Measurements from ENCODE around the gene SELENOS.

SELENOS gene

DNA sequence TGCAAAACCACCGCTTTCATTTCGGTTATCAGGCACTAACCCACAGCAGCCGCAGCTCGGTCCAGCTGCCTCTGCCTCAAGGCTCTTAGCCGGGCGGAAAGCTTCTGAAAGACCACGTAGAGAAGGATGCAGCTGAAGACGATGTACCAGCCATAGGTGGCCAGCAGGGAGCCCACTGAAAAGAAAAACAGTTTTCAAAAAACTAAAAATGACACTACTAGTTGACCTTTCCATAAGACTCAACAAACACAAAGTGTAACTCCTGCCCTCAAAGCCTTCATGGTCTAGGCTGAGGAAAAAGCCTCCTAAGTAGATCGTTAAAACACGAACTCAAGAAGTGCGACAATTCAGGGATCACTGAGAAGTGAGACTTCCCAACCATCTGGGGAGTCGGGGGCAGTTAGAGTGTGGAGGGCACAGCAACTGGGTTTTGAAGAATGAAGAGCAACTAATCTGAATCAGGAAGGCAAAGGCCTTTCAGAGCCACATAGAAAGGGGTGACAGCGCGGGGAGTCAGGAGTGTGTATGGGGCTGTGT lies 716 bp downstream of the SELENOS start:
- no peak for DNase-seq (ENCODE audit: low read depth)

DNA sequence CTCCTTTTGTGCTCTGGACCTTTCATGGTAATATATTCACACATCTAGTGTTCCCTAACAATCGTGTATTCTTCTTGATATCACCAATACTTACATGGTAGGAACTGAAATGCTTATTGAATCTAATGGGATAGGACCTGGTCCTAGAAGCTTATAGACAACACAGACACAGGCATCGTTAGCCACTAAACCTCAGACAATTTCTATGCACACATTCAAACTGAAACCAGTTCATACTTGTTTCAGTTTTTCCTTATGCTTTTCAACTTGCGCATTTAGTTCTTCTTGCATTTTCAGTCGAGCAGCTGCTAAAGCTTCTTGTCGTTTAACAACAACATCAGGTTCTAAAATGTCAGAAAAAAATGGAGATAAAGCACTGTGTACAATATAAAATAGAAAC lies 2.3 kb downstream of the SELENOS start:
- DNase-seq (ENCODE audit: low read depth) = no peak

DNA sequence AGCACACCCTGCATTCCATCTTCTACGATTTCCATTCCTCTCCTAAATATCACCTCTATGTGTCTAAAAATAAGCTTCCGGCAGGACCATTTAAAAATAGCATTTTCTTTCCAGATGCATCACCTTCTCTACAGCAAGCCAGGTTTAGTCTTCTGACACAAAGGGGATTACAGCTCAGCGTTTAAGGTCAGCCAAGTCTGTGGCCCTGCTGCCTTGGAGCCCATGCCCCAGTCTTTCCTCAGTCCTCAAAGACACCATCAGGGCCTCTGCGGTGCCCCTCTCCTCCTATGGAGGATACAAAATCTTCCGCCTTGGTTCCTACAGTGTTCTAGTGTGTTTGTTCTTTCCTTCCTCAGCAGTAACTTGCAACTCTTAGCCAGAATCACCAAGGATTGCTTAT lies 3.8 kb downstream of the SELENOS start:
- DNase-seq (ENCODE audit: low read depth) = no peak

DNA sequence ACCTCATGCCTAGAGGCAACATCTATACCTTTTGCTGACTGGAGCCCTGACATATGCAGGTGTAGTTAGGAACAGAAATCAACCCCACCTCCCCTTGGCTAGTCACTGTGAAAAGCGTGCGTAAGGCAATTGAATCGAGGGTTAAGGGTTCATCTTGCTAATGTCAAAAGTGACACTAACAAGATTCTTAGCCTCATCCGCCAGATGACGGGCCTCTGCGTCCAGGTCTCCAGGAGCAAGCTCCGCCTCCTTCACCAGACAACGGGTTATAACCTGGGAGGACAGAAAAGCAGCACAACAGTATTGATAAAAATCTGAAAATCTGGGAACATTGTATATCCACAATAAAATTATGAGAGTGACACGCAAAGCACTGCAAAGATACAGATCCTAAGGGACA lies 4.7 kb downstream of the SELENOS start:
- no peak for DNase-seq (ENCODE audit: low read depth)

DNA sequence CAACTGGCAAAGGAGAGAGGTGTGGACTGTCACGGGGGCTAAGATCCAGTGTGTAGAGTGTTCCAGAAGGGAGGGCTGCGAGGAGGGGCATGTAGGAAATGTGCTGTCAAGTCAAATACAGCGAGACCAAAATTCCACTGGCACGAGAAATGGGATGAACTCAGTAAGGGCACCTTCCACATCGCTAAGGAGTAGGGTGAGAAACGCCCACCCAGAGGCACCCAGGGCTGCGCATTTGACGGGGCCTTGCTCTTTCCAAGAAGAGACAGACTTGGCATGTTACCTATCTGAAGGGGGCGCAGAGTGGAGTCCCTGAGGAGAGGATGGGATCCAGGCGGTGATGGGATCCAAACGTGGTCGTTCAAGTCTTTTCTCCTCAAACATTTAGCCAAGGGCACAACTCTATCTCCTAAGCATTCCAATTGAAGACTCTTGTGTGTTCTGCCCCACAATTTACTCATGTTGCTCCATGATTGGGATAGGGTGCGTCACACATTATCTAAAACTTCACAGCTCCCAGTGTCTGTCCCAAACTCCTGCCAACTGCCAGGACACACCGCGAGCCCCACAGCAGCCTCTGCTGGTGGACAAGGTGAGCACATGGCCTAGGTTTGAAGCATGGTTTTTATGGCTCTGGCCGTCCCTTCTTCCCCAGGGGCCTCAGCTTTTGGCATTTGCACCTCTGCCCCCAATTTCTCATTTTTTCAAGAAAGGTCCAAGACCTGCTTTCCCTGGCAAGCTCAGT lies 7.6 kb downstream of the SELENOS start:
- no peak for DNase-seq (ENCODE audit: low read depth)

DNA sequence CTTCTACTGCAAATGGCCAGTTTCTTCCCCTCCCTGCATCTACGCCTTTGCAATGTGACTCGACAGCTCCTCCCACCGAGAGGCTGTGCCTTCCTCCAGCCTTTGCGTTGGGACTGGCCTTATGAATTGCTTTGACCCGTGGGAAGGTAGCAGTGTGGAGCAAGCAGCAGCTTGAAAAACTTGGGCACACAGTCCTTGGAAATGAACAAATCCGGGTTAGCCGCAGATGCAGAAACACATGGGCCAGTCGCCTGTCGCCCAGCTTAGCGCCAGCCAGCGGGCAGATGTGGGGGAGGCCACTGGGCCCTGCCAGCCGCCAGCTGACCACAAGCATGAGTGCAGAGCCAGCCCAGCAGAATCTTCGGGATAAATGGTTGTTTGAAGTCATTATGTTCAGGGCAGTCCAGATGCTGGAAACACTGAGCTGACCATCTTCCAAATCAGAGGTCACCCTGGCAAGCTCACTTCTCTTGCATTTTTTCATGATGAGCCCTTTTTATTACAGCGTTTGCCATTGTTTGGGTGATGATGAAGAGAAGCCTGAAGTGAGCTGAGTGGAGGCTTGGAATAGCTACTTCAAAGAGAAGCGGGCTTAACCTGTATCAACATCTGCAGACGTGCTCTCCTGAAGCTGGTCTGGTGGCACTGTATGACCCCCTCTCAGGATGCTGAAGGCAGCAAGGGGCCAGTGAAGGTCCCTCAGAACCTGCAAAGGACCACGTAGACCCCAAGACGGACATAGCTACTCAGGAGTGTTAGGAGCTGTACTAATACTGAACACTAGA lies 9.8 kb downstream of the SELENOS start:
- no peak for DNase-seq (ENCODE audit: low read depth)

DNA sequence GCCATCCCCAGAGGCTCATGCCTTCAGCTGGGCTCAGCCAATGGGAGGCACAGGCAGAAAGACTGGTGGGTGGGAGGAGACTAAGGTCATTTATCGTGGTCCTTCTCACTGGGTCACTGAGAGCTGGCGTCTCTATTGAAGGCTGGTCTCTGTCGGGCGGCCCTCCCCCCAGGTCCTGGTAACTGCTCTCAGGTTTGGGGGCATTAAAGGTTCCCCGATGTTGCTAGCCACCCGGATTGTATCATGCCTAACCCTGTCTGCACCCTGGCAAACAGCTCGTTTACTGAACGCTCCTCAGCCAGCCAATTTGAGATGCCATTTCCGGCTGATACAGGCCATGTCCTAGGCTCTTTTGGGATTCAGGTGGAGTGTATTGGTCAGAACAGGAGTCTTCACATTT lies 10.5 kb downstream of the SELENOS start:
- DNase-seq (ENCODE audit: low read depth) = no peak

DNA sequence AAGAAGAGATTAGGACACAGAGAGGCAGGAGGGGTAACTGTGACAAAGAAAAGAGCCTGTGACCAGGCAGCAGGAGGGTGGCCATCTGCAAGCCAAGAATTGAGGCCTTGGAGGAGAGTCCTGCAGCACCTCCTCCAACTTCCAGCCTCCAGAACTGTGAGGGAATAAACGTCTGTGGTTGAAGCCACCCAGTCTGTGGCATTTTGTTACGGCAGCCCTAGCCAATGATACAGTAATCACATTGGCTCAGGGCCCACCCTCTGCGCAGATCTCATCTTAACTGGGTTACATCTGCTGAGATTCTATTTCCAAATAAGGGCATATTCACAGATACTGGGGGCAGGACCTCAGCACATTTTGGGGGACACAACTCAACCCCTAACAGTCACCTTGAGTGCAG lies 11.3 kb downstream of the SELENOS start:
- no peak for DNase-seq (ENCODE audit: low read depth)

DNA sequence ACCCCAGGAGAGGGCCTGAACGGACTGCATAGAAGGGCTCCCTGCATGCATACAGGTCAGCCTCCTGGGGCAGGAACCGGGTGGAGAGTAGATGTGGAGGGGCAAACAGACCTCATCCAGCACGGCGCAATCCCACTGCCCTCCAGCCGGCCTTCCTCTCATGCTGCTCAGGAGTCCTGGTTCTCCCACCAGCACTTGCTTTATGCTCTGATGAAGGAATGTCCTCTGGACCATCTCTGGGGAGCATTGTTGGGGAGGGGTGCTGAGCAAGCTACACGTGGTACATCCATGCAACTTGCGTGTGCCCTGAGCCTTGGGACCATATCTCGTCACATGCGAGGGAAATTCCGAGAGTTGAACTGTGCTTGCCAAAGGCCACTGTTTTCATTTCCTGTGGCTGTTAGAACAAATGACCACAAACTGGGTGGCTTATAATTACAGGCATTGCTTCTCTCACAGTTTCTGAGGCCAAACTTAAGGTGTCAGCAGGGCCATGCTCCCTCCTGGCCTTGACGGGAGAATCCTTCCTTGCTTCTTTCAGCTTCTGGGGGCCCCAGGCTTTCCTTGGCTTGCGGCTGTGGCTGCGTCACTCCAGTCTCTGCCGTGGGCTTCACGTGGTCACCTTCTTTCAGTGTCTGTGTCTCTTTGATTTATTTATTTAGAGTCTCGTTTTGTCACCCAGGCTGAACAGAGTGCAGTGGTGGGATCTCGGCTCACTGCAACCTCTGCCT lies 12.2 kb downstream of the SELENOS start:
- DNase-seq (ENCODE audit: low read depth) = no peak

DNA sequence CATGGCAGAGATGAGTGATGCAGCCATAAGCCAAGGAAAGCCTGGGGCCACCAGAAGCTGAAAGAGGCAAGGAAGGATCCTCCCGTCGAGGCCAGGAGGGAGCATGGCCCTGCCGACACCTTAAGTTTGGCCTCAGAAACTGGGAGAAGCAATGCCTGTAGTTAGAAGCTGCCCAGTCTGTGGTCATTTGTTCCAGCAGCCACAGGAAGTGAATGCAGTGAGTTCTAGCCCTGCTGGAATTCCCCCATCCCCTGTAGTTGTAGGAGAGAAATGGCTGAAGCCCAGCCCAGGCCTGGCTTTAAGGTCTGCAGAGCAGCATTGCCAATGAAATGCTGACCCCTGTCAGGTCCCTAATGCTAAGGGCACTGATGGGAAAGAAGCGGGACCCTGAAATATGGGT lies 13.3 kb downstream of the SELENOS start:
- no peak for DNase-seq (ENCODE audit: low read depth)

DNA sequence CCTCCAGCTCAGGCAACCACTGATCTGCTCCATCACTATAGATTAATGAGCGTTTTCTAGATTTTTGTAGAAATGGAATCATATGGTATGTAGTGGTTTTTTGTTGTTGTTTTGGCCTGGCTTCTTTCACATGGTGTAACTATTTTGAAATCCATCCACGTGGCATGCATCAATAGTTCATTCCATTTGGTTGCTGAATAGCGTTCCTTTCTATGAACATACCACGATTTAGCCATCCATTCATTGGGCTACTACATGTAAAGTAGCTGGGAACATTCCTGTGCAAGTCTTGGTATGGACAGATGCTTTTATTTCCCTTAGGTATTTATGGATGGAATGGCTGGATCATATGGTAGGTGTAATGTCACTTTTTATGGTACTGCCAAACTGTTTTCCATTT lies 14.7 kb downstream of the SELENOS start:
- DNase-seq (ENCODE audit: low read depth) = no peak

DNA sequence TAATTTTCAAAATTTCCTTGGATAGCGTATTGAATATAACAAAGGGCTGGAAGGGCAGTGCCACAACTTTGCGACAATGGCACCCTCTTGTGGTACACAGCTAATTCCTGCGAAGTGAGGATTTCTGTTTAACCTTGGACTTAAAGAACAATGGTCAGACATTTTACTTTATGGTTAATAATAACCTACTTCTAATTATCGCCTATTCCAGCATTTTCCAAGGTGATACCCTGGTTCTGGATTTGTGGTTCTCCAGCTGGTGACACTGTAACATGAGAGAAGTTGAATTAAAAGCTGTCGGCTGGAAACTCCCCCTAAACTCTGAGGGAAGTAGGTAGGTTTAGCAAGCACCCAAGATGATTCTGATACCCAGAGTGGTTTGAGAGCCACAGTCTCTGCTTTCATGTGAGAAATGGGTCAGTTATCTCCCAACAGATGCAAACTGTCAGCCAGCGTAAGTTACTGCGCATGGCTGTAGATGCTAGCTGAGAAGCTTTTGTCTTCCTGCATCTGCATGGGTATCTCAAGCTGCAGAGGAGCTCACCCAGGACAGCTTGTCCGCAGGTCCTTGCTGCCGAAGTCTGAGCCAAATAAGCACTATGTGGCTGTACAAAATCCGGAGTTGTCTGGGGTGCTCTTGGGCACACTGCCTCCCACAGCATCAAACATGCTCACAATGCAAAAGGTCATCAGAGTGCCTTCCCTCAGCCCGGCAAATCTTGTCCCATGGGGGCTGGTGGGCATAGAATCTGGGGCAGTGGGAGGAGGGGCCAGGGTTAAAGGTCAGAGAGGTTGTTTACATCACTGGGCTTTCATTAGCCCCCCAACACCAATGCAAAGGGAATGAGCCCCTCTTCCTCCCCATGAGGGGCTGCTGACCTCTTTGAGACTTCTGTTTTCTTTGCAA lies 18.8 kb downstream of the SELENOS start:
- no peak for DNase-seq (ENCODE audit: low read depth)

DNA sequence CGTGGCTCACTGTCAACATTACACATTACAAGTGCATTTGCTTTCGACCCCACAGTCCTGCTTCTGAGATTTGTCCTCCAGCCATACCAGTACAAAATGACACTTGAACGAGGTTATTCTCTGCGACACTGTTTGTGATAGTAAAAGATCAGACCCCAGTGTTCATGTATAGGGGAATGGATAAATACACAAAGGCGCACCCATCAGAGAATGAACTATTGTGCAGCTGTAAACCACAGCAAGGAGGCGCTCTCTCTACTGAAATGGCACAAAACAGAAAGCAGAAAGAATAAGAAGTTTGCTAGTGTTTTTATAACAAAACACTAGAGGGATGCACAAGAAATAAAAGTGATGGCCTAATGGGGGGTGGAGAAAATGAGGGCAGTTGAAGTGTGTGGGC lies 20.5 kb downstream of the SELENOS start:
- DNase-seq (ENCODE audit: low read depth) = no peak

DNA sequence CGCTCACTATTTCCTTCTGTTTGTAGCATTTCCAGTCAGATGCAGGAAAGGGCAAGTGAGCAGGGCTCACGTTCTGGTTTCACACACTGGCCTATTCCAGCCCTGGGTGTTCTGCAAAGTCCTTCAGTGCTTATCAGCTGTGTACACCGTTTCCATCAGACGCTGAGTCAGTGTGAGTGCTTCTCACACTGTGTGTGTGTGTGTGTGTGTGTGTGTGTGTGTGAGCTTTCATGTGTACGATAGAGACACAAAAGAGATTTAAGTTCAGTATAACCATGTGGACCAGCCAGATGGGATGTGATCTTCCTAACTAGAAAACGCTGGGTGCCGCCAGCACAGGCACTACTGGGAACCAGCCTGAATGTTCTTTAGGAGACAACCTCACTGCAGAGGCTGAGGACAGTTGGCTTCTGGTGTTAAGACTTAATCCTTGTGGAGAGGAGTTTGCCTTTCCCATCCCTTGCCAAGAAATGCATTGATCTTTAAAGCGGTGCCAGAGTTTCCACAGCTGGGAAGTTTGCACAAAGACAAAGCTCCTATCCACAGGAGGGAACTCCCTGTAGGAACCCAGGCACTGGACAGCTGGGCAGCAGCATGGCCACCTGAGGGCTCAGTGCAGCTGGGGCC lies 21.6 kb downstream of the SELENOS start:
- DNase-seq (ENCODE audit: low read depth) = no peak

DNA sequence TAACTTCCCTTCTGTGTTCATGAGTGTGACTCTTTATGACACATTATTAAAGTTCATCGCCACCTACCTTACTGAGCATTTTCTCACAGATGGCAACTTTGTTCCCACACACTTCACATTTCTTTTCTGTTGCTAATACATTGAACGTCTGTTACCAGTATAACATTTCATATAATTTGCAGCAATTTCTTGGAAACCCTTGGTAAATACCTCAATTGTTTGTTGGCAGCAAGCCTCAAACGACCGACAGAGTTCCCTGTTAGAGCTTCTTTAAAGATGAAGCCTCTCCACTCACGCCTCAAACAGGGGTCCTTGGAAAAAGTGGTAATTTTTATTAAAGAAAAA lies 22.3 kb downstream of the SELENOS start:
- no peak for DNase-seq (ENCODE audit: low read depth)

DNA sequence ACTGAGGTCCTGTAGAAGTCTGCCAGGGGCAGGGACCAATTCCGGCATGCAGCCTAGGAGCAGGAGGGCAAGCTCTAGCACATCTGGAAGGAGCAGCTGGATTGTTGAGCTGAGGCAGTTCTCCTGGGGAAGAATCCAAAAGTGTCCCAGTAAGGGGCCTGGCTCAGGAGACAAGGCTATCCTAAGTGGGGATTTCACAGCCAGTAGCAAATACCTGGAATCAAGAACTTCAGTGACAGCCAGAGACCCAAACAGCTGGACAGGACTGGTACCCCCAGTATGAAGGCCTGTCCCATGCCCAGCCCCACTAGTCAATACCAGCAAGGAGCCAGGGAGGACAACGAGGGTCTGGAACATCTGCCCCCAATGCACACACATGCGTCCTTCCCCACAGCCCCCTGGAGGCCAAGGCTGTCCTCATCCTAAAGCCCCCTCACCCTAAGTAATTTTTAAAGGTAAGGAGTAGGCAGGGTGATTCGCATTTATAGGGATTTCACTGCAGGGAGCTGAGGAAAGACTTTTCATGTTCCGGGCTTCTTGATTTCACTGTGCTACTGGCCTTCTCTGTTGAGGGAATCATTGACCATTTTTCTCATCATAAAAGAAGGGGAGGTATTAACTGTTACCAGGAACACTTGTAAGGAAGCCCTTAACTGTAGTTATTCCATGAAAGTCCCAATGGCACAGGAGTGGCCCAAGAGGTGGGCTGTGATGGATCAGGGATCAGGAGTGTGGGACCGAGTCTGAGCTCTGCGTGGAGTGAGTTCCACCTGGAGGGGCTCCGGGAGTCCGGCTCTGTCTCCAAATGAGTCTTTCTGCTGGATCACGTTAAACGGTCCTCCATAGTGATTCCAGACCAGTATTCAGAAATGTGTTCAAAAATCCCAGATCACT lies 22.9 kb downstream of the SELENOS start:
- DNase-seq (ENCODE audit: low read depth) = no peak

DNA sequence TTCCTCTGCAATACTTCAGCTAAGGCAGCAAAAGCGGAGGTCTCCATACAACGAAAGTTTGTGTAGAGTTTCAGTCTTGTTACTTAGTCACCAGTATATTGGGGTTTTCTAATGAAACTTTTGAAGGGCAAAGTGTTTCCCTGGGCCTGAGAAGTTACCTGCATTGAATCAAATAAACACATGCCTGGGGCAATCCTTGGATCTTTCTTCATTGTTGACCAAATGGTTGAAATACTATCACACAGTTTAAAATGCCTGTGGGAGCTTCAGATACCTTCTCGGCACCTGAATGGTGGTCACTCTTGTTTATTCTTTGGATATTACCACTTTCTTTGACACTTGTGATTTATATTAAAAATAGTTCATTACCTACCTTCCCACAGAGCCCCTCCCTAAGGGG lies 24.4 kb downstream of the SELENOS start:
- DNase-seq (ENCODE audit: low read depth) = no peak

DNA sequence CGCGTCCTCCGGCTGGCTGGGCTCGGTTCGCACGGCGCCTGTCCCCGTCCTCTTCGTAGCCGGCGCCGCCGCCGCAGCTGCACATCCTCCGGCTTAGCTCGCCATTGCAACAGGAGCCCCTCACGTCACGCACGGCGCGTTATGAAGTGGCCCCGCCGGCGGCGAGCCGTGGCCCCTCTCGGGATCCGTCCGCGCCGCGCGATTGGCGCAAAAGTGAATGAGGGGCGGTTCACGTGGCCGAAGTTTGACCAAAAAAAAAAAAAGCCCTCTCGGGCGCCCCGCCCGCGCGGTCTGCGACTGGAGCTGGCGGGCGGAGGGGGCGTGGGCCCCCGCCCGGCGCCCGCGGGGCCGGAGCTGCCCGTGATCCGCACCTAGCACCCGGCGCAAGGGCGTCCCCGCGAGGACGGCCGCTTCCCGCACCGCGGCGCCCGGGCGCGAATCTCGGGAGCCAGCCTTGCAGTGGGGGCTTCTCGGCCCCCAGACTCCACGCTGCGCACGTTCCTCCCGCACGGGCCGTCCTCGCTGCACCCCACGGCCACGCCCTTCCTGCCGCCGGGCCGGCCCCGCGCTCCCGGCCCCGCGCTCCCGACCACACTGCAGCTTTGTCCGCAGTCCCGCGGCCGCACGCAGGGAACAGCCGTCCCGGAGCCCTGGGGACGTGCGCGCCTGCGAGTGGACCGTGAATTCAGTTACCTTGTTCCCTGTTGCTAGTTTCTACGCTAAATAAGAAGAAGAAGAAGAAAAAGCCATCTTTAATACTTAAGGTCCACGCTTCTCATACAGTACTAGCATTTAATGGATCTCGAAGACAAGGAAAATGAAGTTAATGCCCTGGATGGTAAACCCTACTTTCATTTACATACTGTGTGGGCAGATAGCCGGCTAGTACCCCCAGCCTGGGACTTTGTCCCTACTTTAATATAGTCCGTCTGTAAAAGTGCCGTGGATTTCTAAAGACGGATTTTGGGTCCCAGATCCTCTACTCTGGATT lies 25.2 kb downstream of the SELENOS start, which contains the start of gene CHSY1:
TSS of gene CHSY1 (minus strand) at position 219 of the 991 bp plus-strand sequence. CDS start 592 bp downstream, outside the sequence.
- DNase-seq (ENCODE audit: low read depth) = peak; percentile 86

Data from activated T-cell treated with anti-CD3 and anti-CD28 coated beads for 48 hours (primary cell).